ENCODE results near the gene AHDC1.

The AHDC1 gene

GRCh38 chr1:27572019-27572678, 31.8 kb downstream of the AHDC1 start:
- ATAC-seq, result no peak

DNA sequence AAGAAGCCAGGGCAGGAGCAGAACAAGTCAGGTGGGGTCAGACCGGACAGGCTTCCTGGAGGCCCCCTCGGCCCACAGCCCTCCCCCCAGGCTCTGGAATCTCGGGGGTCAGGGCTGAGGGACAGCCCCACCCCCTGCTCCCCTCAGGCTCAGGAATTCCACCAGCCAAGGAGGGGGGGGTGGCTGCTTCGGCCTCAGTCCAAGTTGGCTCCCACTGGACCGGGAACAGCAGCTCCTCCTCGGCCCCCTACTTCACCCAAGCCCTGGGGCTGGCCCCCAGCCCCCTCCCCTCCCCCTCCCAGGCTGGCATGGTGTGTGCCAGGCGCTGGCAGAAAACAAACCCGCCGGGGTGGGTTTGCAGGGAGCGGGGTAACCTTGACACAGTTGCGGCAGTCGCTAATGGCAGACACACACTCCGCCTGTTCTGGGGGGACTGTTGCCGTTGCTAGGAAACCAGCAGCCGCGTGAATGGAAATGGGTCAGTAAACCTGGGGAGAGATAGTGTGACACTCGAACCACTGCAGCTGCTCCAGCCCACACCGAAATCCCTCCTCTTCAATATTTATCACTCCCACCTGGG, 32.4 kb downstream of the AHDC1 start:
- no peak for ATAC-seq
- TF ChIP-seq ZNF565 (CRISPR knock-in tag; conservative IDR thresholded peaks at IDR 0.05; ENCODE audit: low read depth) (no peak), CSRNP3 (CRISPR knock-in tag; IDR thresholded peaks at IDR 0.05) (no peak), SNAI2 (CRISPR knock-in tag; IDR thresholded peaks at IDR 0.05) (no peak), POU6F1 (CRISPR knock-in tag; IDR thresholded peaks at IDR 0.05; ENCODE audit: borderline replicate concordance, low read depth) (no peak), ESRRG (CRISPR knock-in tag; IDR thresholded peaks at IDR 0.05) (no peak)
- TF ChIP-seq, protein P1, sequence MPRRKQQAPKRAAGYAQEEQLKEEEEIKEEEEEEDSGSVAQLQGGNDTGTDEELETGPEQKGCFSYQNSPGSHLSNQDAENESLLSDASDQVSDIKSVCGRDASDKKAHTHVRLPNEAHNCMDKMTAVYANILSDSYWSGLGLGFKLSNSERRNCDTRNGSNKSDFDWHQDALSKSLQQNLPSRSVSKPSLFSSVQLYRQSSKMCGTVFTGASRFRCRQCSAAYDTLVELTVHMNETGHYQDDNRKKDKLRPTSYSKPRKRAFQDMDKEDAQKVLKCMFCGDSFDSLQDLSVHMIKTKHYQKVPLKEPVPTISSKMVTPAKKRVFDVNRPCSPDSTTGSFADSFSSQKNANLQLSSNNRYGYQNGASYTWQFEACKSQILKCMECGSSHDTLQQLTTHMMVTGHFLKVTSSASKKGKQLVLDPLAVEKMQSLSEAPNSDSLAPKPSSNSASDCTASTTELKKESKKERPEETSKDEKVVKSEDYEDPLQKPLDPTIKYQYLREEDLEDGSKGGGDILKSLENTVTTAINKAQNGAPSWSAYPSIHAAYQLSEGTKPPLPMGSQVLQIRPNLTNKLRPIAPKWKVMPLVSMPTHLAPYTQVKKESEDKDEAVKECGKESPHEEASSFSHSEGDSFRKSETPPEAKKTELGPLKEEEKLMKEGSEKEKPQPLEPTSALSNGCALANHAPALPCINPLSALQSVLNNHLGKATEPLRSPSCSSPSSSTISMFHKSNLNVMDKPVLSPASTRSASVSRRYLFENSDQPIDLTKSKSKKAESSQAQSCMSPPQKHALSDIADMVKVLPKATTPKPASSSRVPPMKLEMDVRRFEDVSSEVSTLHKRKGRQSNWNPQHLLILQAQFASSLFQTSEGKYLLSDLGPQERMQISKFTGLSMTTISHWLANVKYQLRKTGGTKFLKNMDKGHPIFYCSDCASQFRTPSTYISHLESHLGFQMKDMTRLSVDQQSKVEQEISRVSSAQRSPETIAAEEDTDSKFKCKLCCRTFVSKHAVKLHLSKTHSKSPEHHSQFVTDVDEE (CRISPR knock-in tag; IDR thresholded peaks at IDR 0.05), result no peak

More at GRCh38 chr1:27572019-27572678, 31.8 kb downstream of the AHDC1 start:
- TF ChIP-seq ISL1 (CRISPR knock-in tag; IDR thresholded peaks at IDR 0.05), result no peak
- TF ChIP-seq ZNF8 (CRISPR knock-in tag; IDR thresholded peaks at IDR 0.05), result no peak
- TF ChIP-seq BACH2 (CRISPR knock-in tag; IDR thresholded peaks at IDR 0.05; ENCODE audit: borderline replicate concordance), result no peak
- TF ChIP-seq RARB (CRISPR knock-in tag; IDR thresholded peaks at IDR 0.05), result no peak
- no peak for TF ChIP-seq ESRRG (CRISPR knock-in tag; IDR thresholded peaks at IDR 0.05)
- TF ChIP-seq CREB5 (CRISPR knock-in tag; IDR thresholded peaks at IDR 0.05; ENCODE audit: low read depth), result no peak
- no peak for TF ChIP-seq ZNF565 (CRISPR knock-in tag; conservative IDR thresholded peaks at IDR 0.05; ENCODE audit: low read depth)
- no peak for TF ChIP-seq ZNF70 (CRISPR knock-in tag; IDR thresholded peaks at IDR 0.05)
- TF ChIP-seq TOX (CRISPR knock-in tag; IDR thresholded peaks at IDR 0.05; ENCODE audit: borderline replicate concordance), result no peak
- no peak for TF ChIP-seq POU6F1 (CRISPR knock-in tag; IDR thresholded peaks at IDR 0.05; ENCODE audit: borderline replicate concordance, low read depth)
- TF ChIP-seq CSDC2 (CRISPR knock-in tag; IDR thresholded peaks at IDR 0.05), result no peak
- TF ChIP-seq, protein P2, sequence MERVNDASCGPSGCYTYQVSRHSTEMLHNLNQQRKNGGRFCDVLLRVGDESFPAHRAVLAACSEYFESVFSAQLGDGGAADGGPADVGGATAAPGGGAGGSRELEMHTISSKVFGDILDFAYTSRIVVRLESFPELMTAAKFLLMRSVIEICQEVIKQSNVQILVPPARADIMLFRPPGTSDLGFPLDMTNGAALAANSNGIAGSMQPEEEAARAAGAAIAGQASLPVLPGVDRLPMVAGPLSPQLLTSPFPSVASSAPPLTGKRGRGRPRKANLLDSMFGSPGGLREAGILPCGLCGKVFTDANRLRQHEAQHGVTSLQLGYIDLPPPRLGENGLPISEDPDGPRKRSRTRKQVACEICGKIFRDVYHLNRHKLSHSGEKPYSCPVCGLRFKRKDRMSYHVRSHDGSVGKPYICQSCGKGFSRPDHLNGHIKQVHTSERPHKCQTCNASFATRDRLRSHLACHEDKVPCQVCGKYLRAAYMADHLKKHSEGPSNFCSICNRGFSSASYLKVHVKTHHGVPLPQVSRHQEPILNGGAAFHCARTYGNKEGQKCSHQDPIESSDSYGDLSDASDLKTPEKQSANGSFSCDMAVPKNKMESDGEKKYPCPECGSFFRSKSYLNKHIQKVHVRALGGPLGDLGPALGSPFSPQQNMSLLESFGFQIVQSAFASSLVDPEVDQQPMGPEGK (CRISPR knock-in tag; IDR thresholded peaks at IDR 0.05; ENCODE audit: borderline replicate concordance), result no peak
- TF ChIP-seq OSR1 (CRISPR knock-in tag; IDR thresholded peaks at IDR 0.05), result no peak
- TF ChIP-seq, protein P1 (CRISPR knock-in tag; IDR thresholded peaks at IDR 0.05), result no peak
- no peak for TF ChIP-seq CSRNP3 (CRISPR knock-in tag; IDR thresholded peaks at IDR 0.05)
- TF ChIP-seq GLIS3 (CRISPR knock-in tag; IDR thresholded peaks at IDR 0.05), result no peak
- TF ChIP-seq TCF4 (CRISPR knock-in tag; IDR thresholded peaks at IDR 0.05; ENCODE audit: borderline replicate concordance), result no peak
- TF ChIP-seq ZFP30 (CRISPR knock-in tag; IDR thresholded peaks at IDR 0.05), result no peak

Data from SK-N-SH treated with all-trans-retinoic acid at 6 μM for 48 hours (cell line).